RKO (cell line): Measurements from ENCODE around the gene MIA3.

Experiments used
- DNase-seq: peaks from one replicate; pipeline ENCODE4 v3.0.0-alpha.2; 2016; ENCODE audit warnings: low spot score

The MIA3 gene

GRCh38 chr1:222618880-222619596, 1.1 kb downstream of the MIA3 start:
- peak; percentile 60 for DNase-seq

GRCh38 chr1:222620566-222620965, 2.7 kb downstream of the MIA3 start:
- no peak for DNase-seq

DNA sequence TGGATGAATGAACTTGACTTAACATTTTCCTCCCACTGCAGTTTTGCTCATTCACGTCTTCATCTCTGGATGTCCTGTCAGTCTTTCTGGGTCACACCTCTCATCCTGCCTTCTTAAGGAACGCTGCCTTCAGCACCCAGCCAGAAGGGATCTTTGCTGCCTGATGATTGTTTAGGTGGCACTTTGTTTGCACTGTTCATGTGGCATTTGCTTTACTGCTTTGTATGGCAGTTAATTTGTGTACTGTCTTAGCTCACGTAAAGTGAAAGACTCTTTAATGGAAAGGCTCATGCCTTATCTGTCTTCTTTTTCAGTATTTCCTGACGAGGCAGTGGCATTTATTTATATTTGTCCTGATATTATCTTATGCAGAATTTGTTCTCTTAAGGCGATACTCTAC, 4.9 kb downstream of the MIA3 start:
- DNase-seq, result no peak

GRCh38 chr1:222623458-222623857, 5.6 kb downstream of the MIA3 start:
- no peak for DNase-seq

DNA sequence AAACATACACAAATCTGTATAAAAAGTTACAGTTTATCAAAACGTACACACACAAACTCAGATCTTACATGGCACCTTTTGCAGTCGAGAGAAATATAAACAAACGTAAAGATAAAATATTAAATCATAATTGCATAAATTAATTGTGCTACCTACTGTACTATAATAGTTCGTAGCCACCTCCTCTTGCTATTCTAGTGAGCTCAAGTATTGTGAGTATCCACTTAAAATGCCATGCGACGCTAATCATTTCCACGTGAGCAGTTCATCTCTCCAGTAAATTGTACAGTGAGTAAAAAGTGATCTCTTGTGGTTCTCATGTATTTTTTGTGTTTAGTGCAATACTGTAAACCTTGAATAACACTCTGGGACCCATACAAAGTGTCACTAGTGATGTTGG, 6.3 kb downstream of the MIA3 start:
- no peak for DNase-seq

DNA sequence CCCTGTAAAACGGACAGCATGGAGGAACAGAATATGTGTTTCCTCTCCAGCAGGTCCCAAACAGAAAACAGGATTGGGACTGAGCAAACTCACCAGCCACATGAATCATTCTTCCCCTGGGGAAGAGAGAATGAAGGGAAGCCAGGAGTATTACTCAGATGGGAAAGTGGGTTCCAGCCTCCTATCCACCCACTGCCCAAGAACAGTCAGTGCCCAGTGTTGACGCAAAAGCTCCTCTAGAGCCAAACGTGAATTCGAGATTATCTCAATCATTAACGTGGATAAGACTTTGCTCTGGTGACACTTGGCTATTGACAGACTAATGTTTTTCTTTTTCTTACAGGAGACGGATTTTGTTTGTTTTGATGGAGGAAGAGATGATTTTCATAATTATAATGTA, 9.3 kb downstream of the MIA3 start:
- no peak for DNase-seq

DNA sequence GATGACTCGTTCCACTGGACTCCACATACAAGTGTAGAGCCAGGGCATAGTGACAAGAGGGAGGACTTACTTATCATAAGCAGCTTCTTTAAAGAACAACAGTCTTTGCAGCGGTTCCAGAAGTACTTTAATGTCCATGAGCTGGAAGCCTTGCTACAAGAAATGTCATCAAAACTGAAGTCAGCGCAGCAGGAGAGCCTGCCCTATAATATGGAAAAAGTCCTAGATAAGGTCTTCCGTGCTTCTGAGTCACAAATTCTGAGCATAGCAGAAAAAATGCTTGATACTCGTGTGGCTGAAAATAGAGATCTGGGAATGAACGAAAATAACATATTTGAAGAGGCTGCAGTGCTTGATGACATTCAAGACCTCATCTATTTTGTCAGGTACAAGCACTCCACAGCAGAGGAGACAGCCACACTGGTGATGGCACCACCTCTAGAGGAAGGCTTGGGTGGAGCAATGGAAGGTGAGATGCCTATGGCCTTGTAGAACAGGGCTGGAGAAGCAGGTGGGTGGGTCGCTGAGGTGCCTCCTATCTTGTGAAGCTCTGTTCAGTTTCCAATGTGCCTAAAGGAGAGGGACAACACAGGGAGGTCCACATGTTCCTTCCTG, 12.1 kb downstream of the MIA3 start:
- no peak for DNase-seq

- no peak for DNase-seq
Measured at GRCh38 chr1:222631611-222632208, 13.8 kb downstream of the MIA3 start.

DNA sequence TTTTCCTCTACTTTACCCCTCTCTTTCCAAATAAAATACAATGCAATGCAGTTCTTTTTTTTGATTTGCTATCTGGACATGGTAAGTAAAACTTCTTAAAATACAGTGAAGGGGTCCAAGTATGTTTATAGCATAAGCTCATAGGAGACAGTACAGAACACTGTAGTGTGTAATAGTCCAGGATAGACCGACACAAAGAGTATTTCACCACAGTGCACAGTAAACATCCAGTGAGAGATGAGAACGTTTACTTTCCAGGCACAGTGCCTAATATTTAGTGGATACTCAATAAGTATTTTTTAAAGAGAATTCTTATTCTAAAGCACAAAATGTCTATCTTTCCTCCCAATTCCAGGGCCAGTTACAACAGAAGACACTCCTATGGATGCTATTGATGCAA, 14.9 kb downstream of the MIA3 start:
- DNase-seq, result no peak

DNA sequence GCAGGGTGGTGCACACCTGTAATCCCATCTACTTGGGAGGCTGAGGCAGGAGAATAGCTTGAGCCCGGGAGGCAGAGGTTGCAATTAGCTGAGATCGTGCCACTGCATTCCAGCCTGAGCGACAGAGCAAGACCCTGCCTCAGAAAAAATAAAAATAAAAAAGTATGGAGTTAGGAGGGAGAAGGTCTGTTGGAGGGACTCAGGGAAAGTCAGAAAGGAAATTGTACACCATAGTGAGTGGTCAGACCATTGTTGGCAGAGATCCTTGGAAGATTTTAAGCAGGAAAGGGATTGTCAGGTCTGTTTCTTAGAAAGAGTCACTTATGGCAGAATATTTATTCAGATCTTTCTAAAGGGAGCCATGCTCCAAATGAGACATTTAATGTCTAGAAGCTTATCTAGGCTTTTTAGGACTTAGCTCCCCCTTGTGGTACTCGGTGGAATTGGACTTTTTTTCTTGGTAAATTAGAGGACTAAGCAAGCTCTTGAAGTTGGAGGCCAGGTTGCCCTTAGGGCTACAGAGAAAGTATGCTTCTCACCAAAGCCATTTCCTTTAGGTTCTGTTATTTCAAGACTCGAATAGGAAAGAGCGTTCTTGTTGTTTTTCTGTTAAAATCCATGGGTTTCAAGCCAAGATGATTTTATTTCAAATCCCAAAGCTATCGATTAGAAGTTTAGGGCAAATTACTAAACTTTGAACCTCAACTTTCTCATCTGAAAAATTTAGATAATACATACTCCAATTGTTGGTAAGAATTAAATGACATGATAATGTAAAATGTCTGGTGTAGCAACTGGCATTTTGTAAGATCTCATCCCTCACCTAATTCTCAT, 16.5 kb downstream of the MIA3 start:
- DNase-seq, result peak; percentile 87

GRCh38 chr1:222641269-222641948, 23.5 kb downstream of the MIA3 start:
- DNase-seq, result no peak

GRCh38 chr1:222642468-222642867, 24.6 kb downstream of the MIA3 start:
- no peak for DNase-seq

GRCh38 chr1:222643606-222643937, 25.7 kb downstream of the MIA3 start:
- peak; percentile 58 for DNase-seq

DNA sequence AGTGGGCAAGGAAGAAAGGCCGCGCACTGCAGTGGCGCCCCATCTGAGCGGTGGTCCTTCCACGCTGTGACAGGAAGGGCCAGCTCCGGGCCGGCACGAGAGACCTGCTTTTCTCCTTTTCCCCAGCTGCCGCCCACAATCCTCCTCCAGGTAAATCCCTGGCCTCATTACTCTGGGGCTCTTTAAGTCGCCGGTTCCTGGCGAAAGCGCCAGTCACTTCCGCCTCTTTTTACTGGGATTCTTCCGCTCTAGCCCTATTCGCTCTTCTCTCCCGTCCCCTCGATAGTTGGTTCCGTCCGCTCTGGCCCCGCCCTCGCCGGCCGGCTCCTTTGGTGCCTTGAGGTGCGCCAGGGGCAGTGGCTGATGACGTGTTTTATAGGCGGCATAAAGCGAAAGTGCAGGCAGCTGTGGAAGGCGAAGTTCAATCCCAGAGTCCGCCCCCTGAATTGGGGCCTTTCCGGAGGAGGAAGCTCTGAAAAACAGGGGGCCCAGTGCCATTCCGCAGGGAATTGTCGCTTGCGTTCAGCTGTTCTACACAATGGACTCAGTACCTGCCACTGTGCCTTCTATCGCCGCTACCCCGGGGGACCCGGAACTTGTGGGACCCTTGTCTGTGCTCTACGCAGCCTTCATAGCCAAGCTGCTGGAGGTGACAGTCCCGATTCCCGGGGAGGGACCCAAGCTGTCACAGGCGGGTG, 26.2 kb downstream of the MIA3 start:
- DNase-seq, result peak; percentile 99

DNA sequence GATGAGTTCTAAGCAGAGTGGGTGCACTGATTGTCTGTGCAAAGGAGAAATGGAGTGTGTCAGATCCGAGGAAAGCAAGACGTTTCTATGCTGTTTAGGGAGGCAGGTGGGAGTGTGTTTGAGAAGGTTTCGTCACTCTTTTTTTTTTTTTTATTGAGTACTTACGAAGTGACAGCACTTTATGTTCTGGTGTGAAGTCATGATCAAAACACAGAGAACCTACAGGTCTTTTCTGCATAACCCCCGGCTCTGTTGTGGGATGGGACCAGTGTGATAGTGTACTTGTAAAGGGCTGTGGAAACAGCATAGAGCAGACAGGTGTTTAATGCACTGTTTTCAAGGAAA, 26.7 kb downstream of the MIA3 start:
- peak; percentile 49 for DNase-seq

DNA sequence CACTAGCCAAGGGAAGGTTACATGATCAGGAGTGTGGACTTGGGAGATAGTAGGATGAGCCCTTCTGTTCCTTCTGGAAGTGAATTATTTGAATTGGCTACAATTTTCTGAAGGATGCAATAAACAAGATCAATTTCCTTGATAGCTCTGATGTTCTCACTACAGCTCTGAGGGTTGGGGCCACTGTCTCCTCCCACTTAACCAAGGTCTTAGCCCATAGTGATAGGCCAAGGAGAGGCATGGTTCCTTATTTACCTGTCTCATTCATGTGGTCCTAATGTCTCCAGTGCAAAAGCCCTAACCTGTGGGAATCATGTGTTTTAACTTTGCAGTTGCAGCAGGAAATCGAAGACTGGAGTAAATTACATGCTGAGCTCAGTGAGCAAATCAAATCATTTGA, 34.8 kb downstream of the MIA3 start:
- DNase-seq, result no peak

GRCh38 chr1:222653178-222653827, 35.4 kb downstream of the MIA3 start:
- DNase-seq, result no peak

DNA sequence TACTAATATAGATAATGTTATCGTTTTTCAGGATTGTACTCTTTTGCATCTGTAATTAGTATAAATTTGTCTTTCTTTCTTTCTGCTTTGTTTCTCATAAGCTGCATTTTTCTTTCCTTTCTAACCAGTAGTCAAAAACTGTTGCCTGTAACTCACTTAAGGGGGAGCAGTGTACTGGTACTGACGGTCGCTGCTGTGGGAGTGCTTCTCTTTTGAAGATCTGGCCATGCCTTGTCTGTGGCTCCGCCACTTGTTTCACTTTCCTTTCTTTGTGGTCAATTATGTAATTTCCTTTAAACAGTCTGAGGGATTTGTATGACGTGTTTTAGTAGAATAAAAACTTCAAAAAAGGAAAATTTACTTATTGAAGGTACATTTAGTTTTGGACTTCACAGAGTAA, 37.0 kb downstream of the MIA3 start:
- no peak for DNase-seq

GRCh38 chr1:222656391-222657155, 38.7 kb downstream of the MIA3 start:
- DNase-seq, result no peak

- no peak for DNase-seq
Measured at GRCh38 chr1:222657899-222658298, 40.0 kb downstream of the MIA3 start.
